Sigmoid colon (tissue), 7 donors: Measurements from ENCODE around the gene LRRC55. TPM values are rescaled to one million over a fixed set of nuclear protein-coding genes. Genes with fewer than 3 reads are reported as not detected.

Experiments used
- DNase-seq: peaks from one replicate; pipeline ENCODE4 v3.0.0-alpha.2; 2019
- H3K27ac ChIP-seq, 4 donors: fragments of 200-600 bp; sonication (generic); one replicate each; pipeline ENCODE4 v1.5.1; 2016 to 2019; ENCODE audit warnings: mild to moderate bottlenecking in 1 of 4
- H3K27me3 ChIP-seq, 3 donors: fragments of 200-600 bp; sonication (generic); one replicate each; pipeline ENCODE4 v1.5.1; 2019; ENCODE audit warnings: mild to moderate bottlenecking in 1 of 3
- H3K36me3 ChIP-seq, 4 donors: fragments of 200-600 bp; sonication (generic); one replicate each; pipeline ENCODE4 v1.5.1; 2016 to 2019
- H3K4me1 ChIP-seq, 4 donors: fragments of 200-600 bp; sonication (generic); one replicate each; pipeline ENCODE4 v1.5.1; 2017 to 2019
- H3K4me3 ChIP-seq, 4 donors: fragments of 200-600 bp; sonication (generic); one replicate each; pipeline ENCODE4 v1.5.1; 2017 to 2019; ENCODE audit warnings: mild to moderate bottlenecking in 2 of 4, moderate library complexity in 1 of 4
- H3K9me3 ChIP-seq, 4 donors: fragments of 200-600 bp in 3 of 4; sonication (generic) in 3 of 4; one replicate each; pipeline versions ENCODE4 v1.5.1 to v1.6.1; 2013 to 2019
- EP300 ChIP-seq, 4 donors: sonication (generic); formaldehyde crosslinking; IDR thresholded peaks; one replicate each; pipeline ENCODE4 v1.6.1; 2017; ENCODE audit warnings: antibody characterized with exemption in 4 of 4
- POLR2A ChIP-seq, 2 donors: fragments of 450-650 bp; IDR thresholded peaks; one replicate each; pipeline ENCODE4 v1.6.1; 2016; ENCODE audit warnings: antibody characterized with exemption in 2 of 2, mild to moderate bottlenecking in 2 of 2, moderate library complexity in 2 of 2
- POLR2AphosphoS5 ChIP-seq, 4 donors: sonication (generic); formaldehyde crosslinking; IDR thresholded peaks; one replicate each; pipeline ENCODE4 v1.6.1; 2017; ENCODE audit warnings: antibody characterized with exemption in 4 of 4
- WGBS, 2 donors: extraction: QIAGEN DNeasy Blood & Tissue Kit; methylation state at CpG; one replicate each; pipeline ENCODE4 v1.1.7; 2013; 5-methylcytosine and 5-hydroxymethylcytosine counted together
- intact Hi-C: fragments of 100-400 bp; cut with DNase I; formaldehyde crosslinking; loops from one replicate; pipeline ENCODE4 v1.15.1; 2023
- polyA plus RNA-seq, 3 donors: library from polyadenylated mRNA; stranded (reverse); fragments of 200-250 nt; gene quantifications; one replicate each; pipeline ENCODE4 v1.2.3, GENCODE V29; 2013
- total RNA-seq, 4 donors: library from RNA; depleted of rRNA; stranded (reverse); fragments of >200 nt; gene quantifications; one replicate each; pipeline ENCODE4 v1.1.0, GENCODE V29; 2016
- TF ChIP-seq, protein P1 (sequence below), 4 experiments: fragments of 450-650 bp in 3 of 4; fragments of 200-600 bp in 1 of 4; IDR thresholded peaks; one replicate each; pipeline ENCODE4 v1.5.1; 2016 to 2019; ENCODE audit warnings: antibody characterized with exemption in 4 of 4, mild to moderate bottlenecking in 3 of 4, moderate library complexity in 2 of 4
- donor health status: healthy with polysubstance abuse.
- donor health status: Bipolar disorder and iron deficiency.
- donor health status: healthy.

The LRRC55 gene
- total and polyA plus RNA-seq, 7 donors: 0.63 to 1.4 (median 0.83) TPM; not detected in 2

DNA sequence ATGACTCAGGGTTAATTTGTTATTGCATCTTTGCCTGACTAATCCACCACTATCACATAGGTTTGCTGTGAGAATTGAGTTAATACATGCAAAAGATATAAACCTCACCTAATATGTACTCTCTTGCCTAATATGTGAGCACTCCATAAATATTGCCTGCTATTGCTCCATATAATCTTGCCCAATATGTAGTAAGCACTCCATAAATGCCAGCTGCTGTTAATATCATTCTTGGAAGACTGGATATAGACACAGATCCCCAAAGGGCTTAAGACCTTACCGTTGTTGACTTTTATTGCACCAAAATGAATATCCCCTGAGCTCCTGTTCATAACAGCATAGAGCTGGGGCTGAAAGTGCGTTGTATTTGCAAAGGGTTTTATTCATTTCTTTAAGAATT, 27.0 kb upstream of the LRRC55 start:
- TF ChIP-seq EP300 (IDR thresholded peaks at IDR 0.05): no peak
- no peak for TF ChIP-seq POLR2A (IDR thresholded peaks at IDR 0.05)
- TF ChIP-seq, protein P1, sequence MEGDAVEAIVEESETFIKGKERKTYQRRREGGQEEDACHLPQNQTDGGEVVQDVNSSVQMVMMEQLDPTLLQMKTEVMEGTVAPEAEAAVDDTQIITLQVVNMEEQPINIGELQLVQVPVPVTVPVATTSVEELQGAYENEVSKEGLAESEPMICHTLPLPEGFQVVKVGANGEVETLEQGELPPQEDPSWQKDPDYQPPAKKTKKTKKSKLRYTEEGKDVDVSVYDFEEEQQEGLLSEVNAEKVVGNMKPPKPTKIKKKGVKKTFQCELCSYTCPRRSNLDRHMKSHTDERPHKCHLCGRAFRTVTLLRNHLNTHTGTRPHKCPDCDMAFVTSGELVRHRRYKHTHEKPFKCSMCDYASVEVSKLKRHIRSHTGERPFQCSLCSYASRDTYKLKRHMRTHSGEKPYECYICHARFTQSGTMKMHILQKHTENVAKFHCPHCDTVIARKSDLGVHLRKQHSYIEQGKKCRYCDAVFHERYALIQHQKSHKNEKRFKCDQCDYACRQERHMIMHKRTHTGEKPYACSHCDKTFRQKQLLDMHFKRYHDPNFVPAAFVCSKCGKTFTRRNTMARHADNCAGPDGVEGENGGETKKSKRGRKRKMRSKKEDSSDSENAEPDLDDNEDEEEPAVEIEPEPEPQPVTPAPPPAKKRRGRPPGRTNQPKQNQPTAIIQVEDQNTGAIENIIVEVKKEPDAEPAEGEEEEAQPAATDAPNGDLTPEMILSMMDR (IDR thresholded peaks at IDR 0.05): no peak
- no peak for TF ChIP-seq POLR2AphosphoS5 (IDR thresholded peaks at IDR 0.05)
- Histone ChIP-seq H3K9me3 (no peaks in the 10 kb centered on the region), H3K27me3 (no peaks in the 10 kb centered on the region), H3K36me3 (no peaks in the 10 kb centered on the region), H3K27ac (no peak overlapping the region), H3K4me3 (no peak overlapping the region), H3K4me1 (peaks cover 0 to 26% (median 18%) of the 10 kb centered on the region in 4 donors)
- intact Hi-C loops: no loop called here
- no peak for DNase-seq
- 81 to 83% methylated on average over 2 of the region's 2 CpGs for WGBS, 2 donors

- intact Hi-C loops: no loop called here
- no peak overlapping the region for H3K4me3 ChIP-seq
- H3K27ac ChIP-seq: peak overlapping the region in 2 of 4 donors; percentile 62 to 68
- WGBS, 2 donors: 58 to 88% methylated on average over 1 of the region's 1 CpG
- H3K36me3 ChIP-seq: no peaks in the 10 kb centered on the region
- no peak for TF ChIP-seq EP300 (IDR thresholded peaks at IDR 0.05)
- TF ChIP-seq POLR2AphosphoS5 (IDR thresholded peaks at IDR 0.05): no peak
- no peak for TF ChIP-seq POLR2A (IDR thresholded peaks at IDR 0.05)
- TF ChIP-seq, protein P1 (IDR thresholded peaks at IDR 0.05): no peak
- H3K9me3 ChIP-seq: no peaks in the 10 kb centered on the region
- peaks cover 0 to 22% (median 13%) of the 10 kb centered on the region in 4 donors for H3K4me1 ChIP-seq
- H3K27me3 ChIP-seq: no peaks in the 10 kb centered on the region
- no peak for DNase-seq
These were observed 26.4 kb upstream of the LRRC55 start for GRCh38 chr11:57155400-57155799.

DNA sequence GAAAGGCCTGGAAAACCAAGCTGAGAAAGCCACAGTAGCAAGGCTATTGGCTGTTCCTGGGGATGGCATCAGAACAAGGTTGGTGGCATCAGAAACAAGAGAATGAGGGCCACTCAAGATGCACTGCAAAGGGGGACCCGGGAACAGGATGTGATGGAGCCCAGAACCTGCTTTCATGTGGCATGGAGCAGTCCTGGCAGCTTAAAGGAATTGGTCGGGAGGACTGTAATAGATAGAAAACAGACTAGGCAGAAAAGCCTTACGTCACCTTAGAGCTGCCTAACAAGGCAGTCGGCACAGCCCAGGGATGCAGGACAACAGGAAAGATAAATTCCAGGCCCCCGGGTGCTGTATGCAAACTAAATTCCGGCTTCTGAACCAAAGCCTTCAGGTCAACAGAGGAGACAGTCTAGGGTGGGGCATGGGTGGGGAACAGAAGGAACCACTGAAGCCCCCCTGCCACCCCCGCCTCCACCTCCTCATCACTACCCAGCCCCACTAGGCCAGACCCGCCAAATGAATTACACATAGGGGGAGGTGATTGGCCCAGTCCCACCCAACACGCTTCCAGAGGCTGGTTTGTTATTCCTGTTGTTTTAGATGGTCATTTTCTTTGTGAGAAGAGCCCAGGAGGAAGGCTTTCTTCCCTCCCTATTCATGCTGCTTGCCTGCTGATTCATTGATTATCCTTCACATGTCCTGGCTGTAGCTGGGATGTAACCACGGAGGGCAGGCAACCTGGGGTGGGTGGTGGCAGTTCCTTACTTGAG, 25.7 kb upstream of the LRRC55 start:
- TF ChIP-seq POLR2A (IDR thresholded peaks at IDR 0.05) (no peak), EP300 (IDR thresholded peaks at IDR 0.05) (peak in 1 of 4 donors; percentile 54), POLR2AphosphoS5 (IDR thresholded peaks at IDR 0.05) (peak in 3 of 4 donors; percentile 84 to 86 (median 84))
- TF ChIP-seq, protein P1 (IDR thresholded peaks at IDR 0.05): no peak
- Histone ChIP-seq H3K27me3 (no peaks in the 10 kb centered on the region), H3K36me3 (no peaks in the 10 kb centered on the region), H3K9me3 (no peaks in the 10 kb centered on the region), H3K4me3 (no peak overlapping the region), H3K27ac (peak overlapping the region in 2 of 4 donors; percentile 62 to 68), H3K4me1 (peaks cover 0 to 15% (median 8%) of the 10 kb centered on the region in 4 donors)
- DNase-seq: no peak
- WGBS, 2 donors: 52 to 80% methylated on average over 10 of the region's 10 CpGs
- intact Hi-C loops: no loop called here

DNA sequence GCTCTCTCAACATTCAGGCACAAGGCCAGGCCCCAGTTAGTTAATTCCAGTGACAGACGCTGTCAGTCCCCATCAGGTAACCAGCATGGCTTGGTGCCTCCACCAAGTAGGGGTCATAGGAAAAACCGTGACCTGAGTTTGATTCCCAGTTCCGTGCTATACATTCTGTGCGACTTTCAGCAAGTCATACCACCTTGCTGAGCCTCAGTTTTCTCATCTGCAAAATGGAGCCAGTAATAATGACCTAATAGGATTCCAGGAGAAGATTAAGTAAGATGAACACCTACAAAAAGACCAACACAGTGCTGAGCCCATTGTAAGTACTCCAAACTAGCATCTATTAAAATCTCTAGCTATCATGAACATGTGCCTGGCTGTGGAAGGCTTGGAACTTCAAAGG, 24.8 kb upstream of the LRRC55 start:
- intact Hi-C loops: no loop called here
- no peaks in the 10 kb centered on the region for H3K27me3 ChIP-seq
- 94 to 96% methylated on average over 4 of the region's 4 CpGs for WGBS, 2 donors

More for the DNA sequence above, 24.8 kb upstream of the LRRC55 start:
- TF ChIP-seq EP300 (IDR thresholded peaks at IDR 0.05) (no peak), POLR2A (IDR thresholded peaks at IDR 0.05) (no peak), POLR2AphosphoS5 (IDR thresholded peaks at IDR 0.05) (no peak)
- TF ChIP-seq, protein P1 (IDR thresholded peaks at IDR 0.05): no peak
- Histone ChIP-seq H3K27ac (no peak overlapping the region), H3K4me1 (peaks cover 0 to 15% (median 8%) of the 10 kb centered on the region in 4 donors), H3K4me3 (no peak overlapping the region), H3K36me3 (no peaks in the 10 kb centered on the region), H3K9me3 (no peaks in the 10 kb centered on the region)
- DNase-seq: no peak
